Measurements from ENCODE around the gene SPAG17. TPM values are rescaled to one million over a fixed set of nuclear protein-coding genes. Genes with fewer than 3 reads are reported as not detected.
A peak's percentile ranks its signal among the peaks of the same experiment; 100 is the strongest.

The SPAG17 gene
- total and polyA plus RNA-seq, 2 donors (not counting 1 experiment from before 2014, with no cell fraction given): not detected

DNA sequence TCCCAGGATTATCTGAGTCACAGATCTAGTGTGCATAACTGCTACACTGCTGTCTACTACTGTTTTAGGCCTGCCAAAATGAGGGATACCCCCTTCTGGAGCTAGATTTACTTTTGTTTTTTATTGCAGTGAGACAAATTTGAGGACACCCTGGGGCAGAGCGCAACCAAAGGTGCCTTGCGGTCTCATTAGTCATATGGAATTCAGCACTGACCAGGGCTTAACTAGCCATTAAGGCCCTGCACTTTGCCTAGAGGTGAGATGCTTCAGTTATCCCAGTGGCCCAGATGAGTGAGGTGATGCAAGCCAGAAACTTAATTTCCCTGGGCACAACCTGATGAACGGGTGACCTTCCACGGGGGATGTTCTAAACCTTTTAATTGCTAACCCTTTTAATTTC is 998 bp upstream of the SPAG17 start:
- H3K4me3 ChIP-seq (ENCODE audit: control extremely low read depth in 1 of 5, extremely low read depth in 1 of 5, insufficient read depth in 1 of 5, low read depth in 2 of 5, low read length in 4 of 5): no peak overlapping the region

DNA sequence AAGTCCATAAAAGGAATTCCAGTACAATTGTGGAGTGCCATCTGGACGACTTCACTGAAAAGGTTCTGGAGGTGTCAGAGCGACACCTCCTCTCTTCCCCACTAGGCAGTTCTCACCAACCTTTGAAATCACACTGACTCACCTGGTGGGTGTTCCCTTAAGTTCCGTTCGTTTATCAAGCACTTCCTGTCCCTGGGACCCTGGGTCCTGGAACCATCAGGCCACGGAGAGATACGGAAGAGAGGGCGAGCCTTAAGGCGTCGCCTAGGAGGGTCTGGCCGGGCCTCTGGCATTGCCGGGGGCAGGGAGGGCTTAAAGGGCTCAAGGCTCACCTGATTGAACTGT is 317 bp downstream of the SPAG17 start:
- H3K4me2 ChIP-seq (replicated peaks; ENCODE audit: low read depth, low read length, poor library complexity, severe bottlenecking): no peak overlapping the region

More for the DNA sequence above, 998 bp upstream of the SPAG17 start:
- Histone ChIP-seq H3K36me3 (replicated peaks in 1 of 2; ENCODE audit: control extremely low read depth in 1 of 2, control insufficient read depth in 1 of 2, extremely low read depth in 1 of 2, insufficient read depth in 2 of 2, low read length in 1 of 2) (no peaks in the 10 kb centered on the region), H3K4me1 (ENCODE audit: control insufficient read depth in 2 of 2, insufficient read depth in 2 of 2, low read length in 2 of 2) (no peaks in the 10 kb centered on the region), H3K9ac (ENCODE audit: low read length) (no peak overlapping the region), H4K20me1 (ENCODE audit: control insufficient read depth, insufficient read depth, low read length, poor library complexity, severe bottlenecking) (no peaks in the 10 kb centered on the region), H2AFZ (ENCODE audit: insufficient read depth, low read depth, low read length, poor library complexity, severe bottlenecking) (no peak overlapping the region), H3K79me2 (ENCODE audit: control insufficient read depth, insufficient read depth, low read length) (no peaks in the 10 kb centered on the region), H3K27ac (ENCODE audit: low read length in 2 of 2) (no peak overlapping the region), H3K9me3 (ENCODE audit: control extremely low read depth in 1 of 3, control insufficient read depth in 2 of 3, insufficient read depth in 1 of 3, low read length in 2 of 3) (peaks cover 0 to 11% (median 0%) of the 10 kb centered on the region in 3 donors), H3K27me3 (replicated peaks in 1 of 4; ENCODE audit: control extremely low read depth in 1 of 4, control insufficient read depth in 3 of 4, insufficient read depth in 4 of 4, low read length in 3 of 4) (no peaks in the 10 kb centered on the region), H3K4me2 (replicated peaks; ENCODE audit: low read depth, low read length, poor library complexity, severe bottlenecking) (no peak overlapping the region)
- H3K27me3 Mint-ChIP-seq: peaks cover 18% of the 10 kb centered on the region
- H3K4me3 Mint-ChIP-seq: no peak overlapping the region
- WGBS (ENCODE audit: insufficient coverage): 93% methylated on average over 2 of the region's 4 CpGs
- TF ChIP-seq EZH2 (IDR thresholded peaks at IDR 0.05; ENCODE audit: borderline replicate concordance, insufficient read depth, low read depth, low read length, poor library complexity, severe bottlenecking): no peak
- TF ChIP-seq, protein P1, sequence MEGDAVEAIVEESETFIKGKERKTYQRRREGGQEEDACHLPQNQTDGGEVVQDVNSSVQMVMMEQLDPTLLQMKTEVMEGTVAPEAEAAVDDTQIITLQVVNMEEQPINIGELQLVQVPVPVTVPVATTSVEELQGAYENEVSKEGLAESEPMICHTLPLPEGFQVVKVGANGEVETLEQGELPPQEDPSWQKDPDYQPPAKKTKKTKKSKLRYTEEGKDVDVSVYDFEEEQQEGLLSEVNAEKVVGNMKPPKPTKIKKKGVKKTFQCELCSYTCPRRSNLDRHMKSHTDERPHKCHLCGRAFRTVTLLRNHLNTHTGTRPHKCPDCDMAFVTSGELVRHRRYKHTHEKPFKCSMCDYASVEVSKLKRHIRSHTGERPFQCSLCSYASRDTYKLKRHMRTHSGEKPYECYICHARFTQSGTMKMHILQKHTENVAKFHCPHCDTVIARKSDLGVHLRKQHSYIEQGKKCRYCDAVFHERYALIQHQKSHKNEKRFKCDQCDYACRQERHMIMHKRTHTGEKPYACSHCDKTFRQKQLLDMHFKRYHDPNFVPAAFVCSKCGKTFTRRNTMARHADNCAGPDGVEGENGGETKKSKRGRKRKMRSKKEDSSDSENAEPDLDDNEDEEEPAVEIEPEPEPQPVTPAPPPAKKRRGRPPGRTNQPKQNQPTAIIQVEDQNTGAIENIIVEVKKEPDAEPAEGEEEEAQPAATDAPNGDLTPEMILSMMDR (IDR thresholded peaks at IDR 0.05): no peak
- no peak for DNase-seq
- ATAC-seq (ENCODE audit: low read depth): no peak
- H3K4me1 Mint-ChIP-seq: peaks cover 3% of the 10 kb centered on the region
- intact Hi-C loops (cut with micrococcal nuclease): no loop called here
- POLR2A ChIA-PET: no interaction called here
- CTCF ChIA-PET: no interaction called here
- H3K9me3 Mint-ChIP-seq (ENCODE audit: insufficient read depth): peaks cover 1% of the 10 kb centered on the region
- H3K27ac Mint-ChIP-seq: no peak overlapping the region

More for the DNA sequence above, 317 bp downstream of the SPAG17 start:
- no peak overlapping the region for H3K4me3 ChIP-seq (ENCODE audit: control extremely low read depth in 1 of 5, extremely low read depth in 1 of 5, insufficient read depth in 1 of 5, low read depth in 2 of 5, low read length in 4 of 5)
- intact Hi-C loops (cut with micrococcal nuclease): no loop called here
- no peaks in the 10 kb centered on the region for H3K9me3 Mint-ChIP-seq (ENCODE audit: insufficient read depth)
- no peaks in the 10 kb centered on the region for H4K20me1 ChIP-seq (ENCODE audit: control insufficient read depth, insufficient read depth, low read length, poor library complexity, severe bottlenecking)
- peaks cover 3% of the 10 kb centered on the region for H3K4me1 Mint-ChIP-seq
- peak overlapping the region; percentile 23 for H2AFZ ChIP-seq (ENCODE audit: insufficient read depth, low read depth, low read length, poor library complexity, severe bottlenecking)
- H3K27ac Mint-ChIP-seq: no peak overlapping the region
- H3K9ac ChIP-seq (ENCODE audit: low read length): no peak overlapping the region
- DNase-seq (no peak), ATAC-seq (ENCODE audit: low read depth) (no peak)
- peaks cover 0 to 11% (median 0%) of the 10 kb centered on the region in 3 donors for H3K9me3 ChIP-seq (ENCODE audit: control extremely low read depth in 1 of 3, control insufficient read depth in 2 of 3, insufficient read depth in 1 of 3, low read length in 2 of 3)
- no peaks in the 10 kb centered on the region for H3K4me1 ChIP-seq (ENCODE audit: control insufficient read depth in 2 of 2, insufficient read depth in 2 of 2, low read length in 2 of 2)
- H3K4me3 Mint-ChIP-seq: no peak overlapping the region
- WGBS (ENCODE audit: insufficient coverage): 70% methylated on average over 11 of the region's 11 CpGs
- H3K27ac ChIP-seq (ENCODE audit: low read length in 2 of 2): no peak overlapping the region
- peaks cover 18% of the 10 kb centered on the region for H3K27me3 Mint-ChIP-seq
- CTCF ChIA-PET: no interaction called here
- no peaks in the 10 kb centered on the region for H3K36me3 ChIP-seq (replicated peaks in 1 of 2; ENCODE audit: control extremely low read depth in 1 of 2, control insufficient read depth in 1 of 2, extremely low read depth in 1 of 2, insufficient read depth in 2 of 2, low read length in 1 of 2)
- no peak for TF ChIP-seq EZH2 (IDR thresholded peaks at IDR 0.05; ENCODE audit: borderline replicate concordance, insufficient read depth, low read depth, low read length, poor library complexity, severe bottlenecking)
- TF ChIP-seq, protein P1 (IDR thresholded peaks at IDR 0.05): no peak
- POLR2A ChIA-PET: no interaction called here
- no peaks in the 10 kb centered on the region for H3K79me2 ChIP-seq (ENCODE audit: control insufficient read depth, insufficient read depth, low read length)
- H3K27me3 ChIP-seq (replicated peaks in 1 of 4; ENCODE audit: control extremely low read depth in 1 of 4, control insufficient read depth in 3 of 4, insufficient read depth in 4 of 4, low read length in 3 of 4): no peaks in the 10 kb centered on the region

Measured in B cell (primary cell).